Measurements from ENCODE around the gene TES. TPM values are rescaled to one million over a fixed set of nuclear protein-coding genes. Genes with fewer than 3 reads are reported as not detected.

Gene TES
- total RNA-seq, 1 experiment from 2014 or later = 207 TPM

- BruUV-seq (replicated peaks) = no TSS peak
- H3K4me1 ChIP-seq = no peaks in the 10 kb centered on the region
- intact Hi-C loops (cut with micrococcal nuclease; ENCODE audit: unreplicated experiment) = loop anchor here (1.0 kb wide), 2 partner anchors 70 to 112 kb away; no protein-coding TSS in a partner anchor
- no peak overlapping the region for H3K27ac Mint-ChIP-seq (ENCODE audit: unreplicated experiment)
- no peak overlapping the region for H3K4me3 ChIP-seq (ENCODE audit: low read depth, low read length)
- no peaks in the 10 kb centered on the region for H3K27me3 Mint-ChIP-seq (ENCODE audit: insufficient read depth, unreplicated experiment)
- DNase-seq = peak; percentile 42 to 51
- no peaks in the 10 kb centered on the region for H3K4me1 Mint-ChIP-seq (ENCODE audit: low read depth, unreplicated experiment)
- H3K36me3 Mint-ChIP-seq (ENCODE audit: insufficient read depth, unreplicated experiment) = peaks cover 94% of the 10 kb centered on the region
- CTCF ChIA-PET = no interaction called here
- POLR2A ChIA-PET = no interaction called here
- peaks cover 16% of the 10 kb centered on the region for H3K9me3 Mint-ChIP-seq (ENCODE audit: unreplicated experiment)
- no peaks in the 10 kb centered on the region for H3K27me3 ChIP-seq (replicated peaks; ENCODE audit: control insufficient read depth, insufficient read depth, low read length)
- H3K36me3 ChIP-seq (ENCODE audit: control insufficient read depth, insufficient read depth, low read length) = 0 out of 2 replicates have a peak, but pooled peaks cover 3% of the 10 kb centered on the region
- H3K4me3 Mint-ChIP-seq (ENCODE audit: unreplicated experiment) = no peak overlapping the region
- H3K9me3 ChIP-seq = no peaks in the 10 kb centered on the region
- TF ChIP-seq CTCF (IDR thresholded peaks at IDR 0.05; ENCODE audit: insufficient read depth in 1 of 2, low read depth in 1 of 2, low read length in 1 of 2, severe bottlenecking in 1 of 2, unreplicated experiment in 1 of 2) = peak; percentile 60 to 65
Measured at GRCh38 chr7:116249969-116250553, 39.7 kb downstream of the TES start.

- no TSS peak for BruUV-seq (replicated peaks)
- H3K36me3 Mint-ChIP-seq (ENCODE audit: insufficient read depth, unreplicated experiment) = peaks cover 86% of the 10 kb centered on the region
- Histone ChIP-seq H3K27me3 (replicated peaks; ENCODE audit: control insufficient read depth, insufficient read depth, low read length) (no peaks in the 10 kb centered on the region), H3K9me3 (no peaks in the 10 kb centered on the region), H3K36me3 (ENCODE audit: control insufficient read depth, insufficient read depth, low read length) (0 out of 2 replicates have a peak, but pooled peaks cover 3% of the 10 kb centered on the region), H3K4me1 (no peaks in the 10 kb centered on the region), H3K4me3 (ENCODE audit: low read depth, low read length) (no peak overlapping the region)
- H3K27me3 Mint-ChIP-seq (ENCODE audit: insufficient read depth, unreplicated experiment) = no peaks in the 10 kb centered on the region
- intact Hi-C loops (cut with micrococcal nuclease; ENCODE audit: unreplicated experiment) = no loop called here
- H3K27ac Mint-ChIP-seq (ENCODE audit: unreplicated experiment) = no peak overlapping the region
- H3K9me3 Mint-ChIP-seq (ENCODE audit: unreplicated experiment) = peaks cover under 1% of the 10 kb centered on the region
- no peaks in the 10 kb centered on the region for H3K4me1 Mint-ChIP-seq (ENCODE audit: low read depth, unreplicated experiment)
- H3K4me3 Mint-ChIP-seq (ENCODE audit: unreplicated experiment) = no peak overlapping the region
- no peak for TF ChIP-seq CTCF (IDR thresholded peaks at IDR 0.05; ENCODE audit: insufficient read depth in 1 of 2, low read depth in 1 of 2, low read length in 1 of 2, severe bottlenecking in 1 of 2, unreplicated experiment in 1 of 2)
- ChIA-PET CTCF (no interaction called here), POLR2A (no interaction called here)
- DNase-seq = no peak
Measured at GRCh38 chr7:116251675-116252074, 41.3 kb downstream of the TES start.

- ChIA-PET POLR2A (no interaction called here), CTCF (no interaction called here)
- H3K4me3 ChIP-seq (ENCODE audit: low read depth, low read length) = no peak overlapping the region
- no peak for DNase-seq
- H3K4me1 Mint-ChIP-seq (ENCODE audit: low read depth, unreplicated experiment) = no peaks in the 10 kb centered on the region
- TF ChIP-seq CTCF (IDR thresholded peaks at IDR 0.05; ENCODE audit: insufficient read depth in 1 of 2, low read depth in 1 of 2, low read length in 1 of 2, severe bottlenecking in 1 of 2, unreplicated experiment in 1 of 2) = no peak
- TSS peak; percentile 1 for BruUV-seq (replicated peaks)
- no peak overlapping the region for H3K4me3 Mint-ChIP-seq (ENCODE audit: unreplicated experiment)
- H3K27me3 ChIP-seq (replicated peaks; ENCODE audit: control insufficient read depth, insufficient read depth, low read length) = no peaks in the 10 kb centered on the region
- no peak overlapping the region for H3K27ac Mint-ChIP-seq (ENCODE audit: unreplicated experiment)
- no peaks in the 10 kb centered on the region for H3K27me3 Mint-ChIP-seq (ENCODE audit: insufficient read depth, unreplicated experiment)
- peaks cover 85% of the 10 kb centered on the region for H3K36me3 Mint-ChIP-seq (ENCODE audit: insufficient read depth, unreplicated experiment)
- intact Hi-C loops (cut with micrococcal nuclease; ENCODE audit: unreplicated experiment) = no loop called here
- 0 out of 2 replicates have a peak, but pooled peaks cover 3% of the 10 kb centered on the region for H3K36me3 ChIP-seq (ENCODE audit: control insufficient read depth, insufficient read depth, low read length)
- H3K4me1 ChIP-seq = no peaks in the 10 kb centered on the region
- no peaks in the 10 kb centered on the region for H3K9me3 Mint-ChIP-seq (ENCODE audit: unreplicated experiment)
- H3K9me3 ChIP-seq = no peaks in the 10 kb centered on the region
Measured at GRCh38 chr7:116252249-116252648, 41.9 kb downstream of the TES start.
